LNCaP clone FGC (cell line): ENCODE results near the gene SGSM1.

Source experiments
- DNase-seq: peaks from one replicate; pipeline ENCODE4 v3.0.0-alpha.2; 2011; ENCODE audit warnings: low read depth
- H3K4me3 ChIP-seq: 2 replicates; pipeline ENCODE4 v1.5.1; 2011; ENCODE audit warnings: mild to moderate bottlenecking, low read depth, low read length, control low read depth
- CTCF ChIP-seq: IDR thresholded peaks from 2 replicates; pipeline ENCODE4 v1.5.1; 2012; ENCODE audit warnings: mild to moderate bottlenecking; ENCODE audit not compliant: control insufficient read depth, insufficient read depth; ENCODE audit errors: extremely low read depth

Gene SGSM1

GRCh38 chr22:24873226-24873625 is 67.2 kb downstream of the SGSM1 start:
- no peak overlapping the region for H3K4me3 ChIP-seq
- no peak for DNase-seq
- TF ChIP-seq CTCF: no peak

- no peak for TF ChIP-seq CTCF
- DNase-seq: no peak
- no peak overlapping the region for H3K4me3 ChIP-seq
Measured at GRCh38 chr22:24875862-24876506, 70.0 kb downstream of the SGSM1 start.

- no peak overlapping the region for H3K4me3 ChIP-seq
- no peak for DNase-seq
- TF ChIP-seq CTCF: no peak
Measured at GRCh38 chr22:24876700-24877099, 70.7 kb downstream of the SGSM1 start.

GRCh38 chr22:24878969-24879368 is 73.0 kb downstream of the SGSM1 start:
- DNase-seq: no peak
- no peak overlapping the region for H3K4me3 ChIP-seq
- TF ChIP-seq CTCF: no peak

GRCh38 chr22:24883432-24883831 is 77.4 kb downstream of the SGSM1 start:
- TF ChIP-seq CTCF: no peak
- no peak overlapping the region for H3K4me3 ChIP-seq
- no peak for DNase-seq

GRCh38 chr22:24887260-24887659 is 81.2 kb downstream of the SGSM1 start:
- TF ChIP-seq CTCF: no peak
- H3K4me3 ChIP-seq: no peak overlapping the region
- DNase-seq: no peak
